GM18520 (cell line): ENCODE data around the gene ADAM10.

ENCODE experiments used
- ATAC-seq: cut with Tn5 transposase; IDR thresholded peaks from one replicate; pipeline ENCODE4 v1.9.1; 2021; ENCODE audit not compliant: unreplicated experiment

Gene ADAM10

DNA sequence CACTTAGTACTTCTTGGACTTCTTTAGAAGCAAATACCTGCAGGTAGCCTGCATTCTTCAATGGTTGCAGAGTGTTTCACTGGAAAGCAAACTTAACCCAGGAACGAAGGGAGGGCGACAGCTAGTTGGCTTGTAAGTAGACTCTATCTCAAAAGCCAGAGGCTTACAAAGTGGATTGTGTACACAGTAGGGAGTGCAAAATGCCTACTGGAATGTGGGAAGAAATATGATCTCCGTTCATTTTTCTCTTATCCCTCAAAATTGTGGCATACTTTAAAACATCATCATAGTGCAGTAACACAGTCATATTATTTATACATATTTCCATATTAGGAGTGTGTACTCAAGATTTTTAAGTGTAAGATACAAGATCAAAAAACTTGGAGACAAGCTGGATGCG, 162.0 kb downstream of the ADAM10 start:
- no peak for ATAC-seq

DNA sequence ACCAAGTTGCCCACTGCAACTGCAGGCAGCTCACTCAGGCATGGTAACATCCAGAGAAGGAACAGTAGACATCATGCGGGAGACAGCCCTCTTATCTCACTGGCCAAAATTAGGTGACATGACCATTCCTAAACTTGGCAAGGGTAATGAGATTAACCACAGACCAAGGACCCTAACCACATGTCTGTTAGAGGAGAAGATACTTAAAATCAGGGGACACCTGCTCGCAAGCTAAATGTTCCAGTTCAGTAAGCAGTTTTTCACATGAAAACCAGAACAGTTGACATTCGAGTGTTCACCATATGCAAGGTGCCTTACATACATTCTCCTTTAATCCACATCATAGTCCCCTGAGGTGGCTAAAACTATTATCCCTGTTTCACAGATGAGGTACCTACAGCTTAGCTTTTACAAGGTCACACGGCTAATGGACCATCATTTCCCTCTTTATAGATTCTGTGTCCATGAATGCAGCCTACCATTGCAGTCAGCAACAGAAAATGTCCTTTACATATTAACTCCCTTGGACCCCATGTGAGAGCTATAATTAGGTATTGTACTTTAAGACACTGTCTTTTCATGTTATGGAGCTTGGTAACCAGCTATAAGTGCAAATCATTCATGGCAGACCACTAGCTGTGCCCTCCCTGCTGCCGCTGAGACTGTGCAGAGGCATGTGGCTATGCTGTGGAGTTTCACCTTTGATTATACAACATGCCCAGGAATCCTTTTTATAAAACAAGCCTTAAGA, 163.6 kb downstream of the ADAM10 start:
- no peak for ATAC-seq

DNA sequence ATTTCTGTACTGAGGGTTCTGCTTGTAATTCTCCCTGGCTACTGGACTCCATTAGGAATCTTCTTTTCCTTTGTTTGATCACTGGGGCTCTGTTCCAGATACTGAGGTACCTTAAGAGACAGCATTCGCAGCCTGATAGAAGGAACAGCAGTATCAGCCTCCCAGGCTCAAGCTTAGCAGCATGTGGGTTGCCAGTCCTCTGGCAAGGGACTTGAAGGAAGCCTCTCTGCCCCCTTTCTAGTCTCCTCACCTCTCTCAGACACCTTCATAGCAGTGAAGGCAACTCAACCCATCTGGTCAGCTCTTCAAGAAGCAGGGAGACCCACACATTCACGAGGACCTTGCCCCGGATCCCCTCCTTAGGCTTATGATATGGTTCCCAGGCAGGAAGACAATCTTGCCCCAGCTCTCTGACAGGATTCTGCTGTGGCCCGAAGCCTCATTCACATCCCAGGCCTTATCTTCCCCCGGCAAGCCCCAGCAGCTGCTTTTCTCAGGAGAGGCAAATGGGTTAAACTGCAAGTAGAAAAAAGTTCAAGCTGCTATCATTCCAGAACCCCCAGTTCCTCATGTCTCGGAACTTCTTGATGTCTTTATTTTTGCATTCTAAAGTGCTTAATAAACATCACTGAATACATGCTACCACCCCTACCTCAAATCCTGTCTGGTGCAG, 164.6 kb downstream of the ADAM10 start:
- no peak for ATAC-seq

DNA sequence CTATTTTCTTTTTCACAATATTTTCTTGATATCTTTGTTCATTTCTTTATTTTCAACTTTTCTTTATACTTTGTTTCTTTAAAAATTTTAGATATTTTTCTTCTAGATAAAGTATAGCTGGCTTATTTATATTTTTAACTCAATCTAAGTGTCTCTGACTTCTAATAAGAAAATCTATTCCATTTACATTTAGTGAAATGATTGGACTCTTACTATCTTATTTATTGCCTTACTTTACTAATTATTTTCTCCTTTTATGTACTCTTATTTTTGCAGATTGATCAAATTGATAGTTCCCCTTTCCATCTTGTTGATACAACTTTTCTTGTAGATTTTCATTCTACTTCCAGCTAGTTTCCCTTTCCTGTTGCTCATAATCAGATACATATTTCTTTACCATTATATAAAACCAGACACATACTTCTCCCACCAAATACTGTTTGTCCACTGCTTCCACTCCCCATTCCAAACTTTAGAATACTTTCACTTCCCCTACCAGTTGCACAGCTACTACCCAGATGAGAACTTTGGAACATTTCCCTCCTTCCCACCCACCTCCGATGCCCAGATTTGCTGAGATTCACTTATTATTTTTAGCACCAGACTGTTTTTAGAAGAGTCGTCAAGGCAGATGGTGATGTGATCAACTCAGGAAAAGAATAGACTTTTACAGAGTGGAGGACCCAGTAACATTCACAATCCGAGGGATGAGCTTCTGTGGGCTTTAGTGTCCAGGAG, 166.2 kb downstream of the ADAM10 start:
- no peak for ATAC-seq

DNA sequence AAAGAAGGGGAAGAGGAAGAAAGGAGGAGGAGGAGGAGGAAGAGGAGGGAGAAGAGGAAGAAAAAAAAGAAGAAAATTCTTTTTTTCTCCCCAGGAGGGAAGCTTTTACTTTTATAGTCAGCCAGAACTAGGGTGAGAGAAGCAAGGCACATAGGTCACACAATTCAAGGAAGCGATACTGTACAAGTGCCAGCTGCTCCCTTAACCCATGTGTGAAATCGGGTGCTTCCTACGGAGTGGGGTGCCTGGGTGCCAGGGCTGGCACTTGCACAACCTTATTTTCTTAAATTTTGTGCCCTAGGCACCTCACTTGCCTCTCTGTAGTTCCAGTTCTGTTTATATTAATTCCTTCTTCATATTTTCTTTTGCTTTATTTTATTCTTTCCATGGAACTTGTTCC, 167.3 kb downstream of the ADAM10 start:
- no peak for ATAC-seq

DNA sequence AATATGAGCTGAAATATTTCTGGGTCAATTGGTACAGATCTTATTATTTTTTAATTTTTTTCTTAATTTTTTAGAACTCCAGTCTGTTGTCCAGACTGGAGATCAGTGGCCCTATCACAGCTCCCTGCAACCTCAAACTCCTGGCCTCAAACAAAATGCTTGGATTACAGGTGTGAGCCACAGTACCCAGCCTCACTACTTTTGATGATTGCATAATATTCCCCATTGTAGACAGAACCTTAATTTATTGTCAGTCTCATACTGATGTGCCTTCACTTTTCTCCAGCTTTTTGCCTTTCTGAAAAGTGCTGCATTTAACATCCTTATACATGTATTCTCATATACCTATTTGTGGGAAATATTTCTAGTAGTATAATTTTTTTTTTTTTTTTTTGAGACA, 172.8 kb downstream of the ADAM10 start:
- ATAC-seq: no peak

DNA sequence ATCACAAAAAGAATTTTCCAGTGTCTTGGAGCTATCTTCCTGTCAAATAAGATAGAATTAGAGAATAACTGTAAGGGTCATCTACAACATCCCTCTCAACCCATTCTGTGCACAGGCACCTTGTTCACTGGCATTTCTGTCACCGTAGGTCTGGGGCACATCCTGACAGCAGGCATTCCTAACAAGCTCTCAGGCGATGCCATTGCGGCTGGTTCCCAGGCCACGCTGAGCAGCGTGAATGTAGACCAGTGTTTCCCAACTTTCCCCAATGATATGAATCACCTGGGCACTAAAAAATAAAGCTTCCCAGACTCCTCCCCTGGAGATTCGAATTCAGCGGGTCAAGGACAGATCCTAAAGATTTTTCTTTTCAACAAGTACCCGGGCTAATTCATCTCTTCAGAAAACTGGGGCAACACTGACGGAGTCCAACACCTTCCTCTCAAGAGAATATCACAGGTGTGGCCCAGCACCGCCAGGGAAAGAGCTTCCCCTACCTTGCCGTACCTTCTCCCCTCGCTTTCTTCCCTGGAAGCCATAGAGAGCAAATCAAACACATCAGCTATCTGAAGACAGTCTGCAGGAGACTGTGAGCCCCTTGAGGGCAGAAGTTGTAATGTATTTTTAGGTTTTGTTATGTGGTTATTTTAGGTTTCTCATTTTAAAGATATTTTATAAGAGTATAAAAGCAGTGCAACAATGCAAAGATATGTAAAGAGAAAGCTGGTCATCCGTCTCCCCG, 174.3 kb downstream of the ADAM10 start:
- ATAC-seq: no peak

DNA sequence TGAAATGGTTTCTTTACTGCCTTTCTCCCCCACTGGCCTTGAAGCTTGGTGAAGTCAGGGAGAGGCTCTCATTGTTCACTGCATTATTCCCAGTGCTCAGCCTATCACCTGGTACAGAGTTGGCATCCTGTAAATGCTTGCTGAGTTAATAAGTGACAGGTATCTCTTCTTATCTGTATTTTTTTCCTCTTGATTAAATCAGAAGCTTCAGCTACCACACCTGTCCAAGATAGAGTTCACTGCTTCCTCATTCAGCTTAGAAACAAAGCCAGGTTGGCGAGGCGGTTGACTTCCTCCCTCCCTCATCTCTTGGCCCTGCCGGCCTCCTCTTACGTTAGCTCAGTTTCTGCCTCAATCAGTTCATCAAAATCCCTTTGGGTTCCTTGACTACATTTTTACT, 174.9 kb downstream of the ADAM10 start:
- ATAC-seq: no peak

DNA sequence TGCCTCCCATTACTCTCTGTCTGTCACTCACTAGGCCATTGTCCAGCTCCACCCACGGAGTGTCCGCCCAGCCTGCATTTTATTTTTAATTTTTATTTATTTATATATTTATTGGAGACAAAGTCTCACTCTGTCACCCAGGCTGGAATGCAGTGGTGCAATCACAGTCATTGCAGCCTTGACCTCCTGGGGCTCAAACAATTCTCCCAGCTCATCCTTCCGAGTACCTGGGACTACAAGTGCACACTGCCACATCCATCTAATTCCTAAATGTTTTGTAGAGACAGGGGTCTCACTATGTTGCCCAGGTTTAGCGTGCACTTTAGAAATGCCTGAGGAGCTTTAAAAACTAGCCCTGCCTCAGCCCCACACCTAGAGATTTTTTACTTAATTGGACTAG, 176.2 kb downstream of the ADAM10 start:
- ATAC-seq: no peak

DNA sequence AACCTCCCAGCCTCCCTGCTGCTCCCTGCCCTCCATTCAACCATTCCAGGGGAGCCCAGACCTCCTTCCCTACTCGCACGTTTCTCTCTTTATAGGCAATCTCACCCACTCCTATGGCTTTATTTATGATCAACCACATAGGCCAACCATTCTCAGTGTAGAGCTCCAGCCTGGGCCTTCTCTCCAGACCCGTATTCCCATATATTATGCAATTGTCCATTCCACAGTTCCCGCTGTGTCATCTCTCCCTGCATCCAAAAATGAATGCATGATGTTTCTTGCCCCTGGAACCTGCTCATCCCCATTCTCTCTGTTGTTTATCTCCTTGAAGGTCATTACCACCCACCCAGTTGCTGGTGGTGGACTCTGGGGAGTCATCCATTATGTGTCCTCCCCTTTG, 177.0 kb downstream of the ADAM10 start:
- no peak for ATAC-seq

DNA sequence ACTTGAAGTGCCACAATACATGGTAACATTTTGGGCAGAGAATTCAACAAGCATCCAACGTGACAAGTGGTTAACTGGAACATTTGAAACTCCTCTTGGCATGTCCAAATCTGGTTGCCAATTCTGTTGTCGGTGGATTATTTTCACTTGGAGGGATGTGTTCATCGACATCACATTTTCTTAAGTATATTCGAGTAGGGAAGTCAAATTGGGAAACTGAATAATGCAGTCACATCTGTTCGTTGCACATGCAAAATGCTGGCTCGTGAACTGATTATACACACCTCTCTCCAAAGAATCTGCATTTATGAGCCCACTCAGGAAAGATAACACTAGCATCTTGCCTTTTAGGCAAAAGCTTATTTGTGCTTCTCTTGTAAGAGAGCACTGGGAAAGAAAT, 178.0 kb downstream of the ADAM10 start:
- no peak for ATAC-seq

DNA sequence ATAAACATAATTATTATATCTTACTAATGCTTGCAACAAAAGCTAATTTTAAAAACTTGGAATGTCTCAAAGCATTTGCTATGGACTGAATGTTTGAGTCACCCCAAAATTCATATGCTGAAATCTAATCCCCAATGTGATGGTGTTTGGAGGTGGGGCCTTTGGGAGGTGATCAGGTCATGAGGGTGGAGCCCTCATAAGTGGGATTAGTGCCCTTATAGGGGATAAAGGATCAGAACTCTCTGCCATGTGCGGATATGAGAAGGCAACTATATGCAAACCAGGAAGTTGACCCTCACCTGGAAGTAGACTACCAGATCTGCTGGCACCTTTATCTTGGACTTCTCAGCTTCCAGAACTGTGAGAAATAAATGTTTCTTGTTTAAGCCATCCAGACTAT, 180.1 kb downstream of the ADAM10 start:
- ATAC-seq: no peak

DNA sequence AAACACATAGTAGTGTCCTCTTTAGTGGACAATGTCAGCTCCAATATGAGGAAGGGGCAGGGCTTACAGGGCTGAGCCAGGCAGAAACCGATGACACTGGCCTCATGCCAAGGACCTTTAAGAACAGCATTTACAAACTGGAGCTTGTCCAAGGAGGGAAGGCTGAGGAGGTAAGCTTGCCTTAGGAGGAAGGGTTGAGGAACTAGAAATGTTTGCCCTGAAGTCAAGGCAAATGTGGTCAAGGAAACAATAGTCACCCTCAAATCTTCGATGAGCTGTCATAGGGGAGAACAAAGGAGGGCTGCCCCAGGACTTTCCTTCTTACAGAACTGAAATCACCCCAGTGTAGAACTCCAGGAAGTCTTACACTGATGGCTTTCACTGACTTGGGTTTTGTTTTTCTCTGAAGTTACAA, 181.3 kb downstream of the ADAM10 start:
- ATAC-seq: no peak

DNA sequence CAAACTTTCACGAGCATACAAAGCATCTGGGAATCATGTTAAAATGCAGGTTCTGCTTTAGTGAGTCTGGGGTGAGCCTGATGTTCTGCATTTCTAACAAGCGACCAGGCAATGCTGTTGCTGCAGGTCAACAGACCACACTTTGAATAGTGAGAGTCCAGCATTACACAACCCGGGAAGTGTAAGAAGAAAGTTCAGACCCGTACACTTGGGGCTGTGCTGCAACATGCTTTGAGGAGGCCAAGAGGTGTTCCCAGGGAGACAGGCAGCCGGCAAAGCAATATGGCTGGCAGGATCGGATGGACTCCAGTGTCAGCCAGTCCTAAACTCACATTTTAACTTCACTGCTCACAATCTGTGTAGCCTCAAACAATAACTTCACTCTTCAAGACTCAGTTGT, 183.5 kb downstream of the ADAM10 start:
- ATAC-seq: no peak

DNA sequence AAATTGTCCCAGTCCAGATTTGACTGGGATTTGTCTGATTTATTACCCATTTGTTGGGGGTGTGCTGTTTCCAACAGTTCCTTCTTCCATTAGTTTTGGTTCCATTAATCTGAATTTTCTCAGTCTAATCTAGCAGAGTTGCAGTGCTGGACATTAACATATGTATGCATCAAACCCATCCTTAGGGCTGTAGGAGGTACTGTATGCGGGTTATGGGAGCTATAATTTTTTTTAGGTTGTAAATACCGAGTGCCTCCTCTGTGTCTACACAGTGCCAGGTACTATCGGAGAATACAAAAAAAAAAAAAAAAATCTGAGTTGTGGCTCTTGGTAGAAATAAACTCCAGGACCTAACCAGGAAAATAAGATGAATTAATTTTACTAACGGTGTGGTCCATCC, 183.9 kb downstream of the ADAM10 start:
- ATAC-seq: no peak

DNA sequence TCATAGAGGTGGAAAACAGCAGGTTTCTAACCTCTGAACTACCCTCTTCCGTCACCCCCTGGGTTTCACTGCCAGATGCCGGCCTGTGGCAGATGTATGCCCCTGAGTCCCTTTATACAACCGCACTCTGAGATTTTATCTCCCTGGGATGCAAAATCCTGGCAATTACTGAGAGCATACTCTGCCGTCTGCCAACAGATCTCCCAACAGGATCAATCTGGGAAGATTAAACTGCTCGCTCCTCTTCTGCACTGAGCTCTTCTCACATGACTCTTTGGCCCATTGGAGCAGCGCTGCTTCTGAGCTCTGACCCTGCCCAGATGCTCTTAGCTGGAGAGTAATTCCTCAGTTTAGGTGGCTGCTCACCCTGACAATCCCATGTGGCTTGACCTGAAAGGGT, 184.5 kb downstream of the ADAM10 start:
- no peak for ATAC-seq

DNA sequence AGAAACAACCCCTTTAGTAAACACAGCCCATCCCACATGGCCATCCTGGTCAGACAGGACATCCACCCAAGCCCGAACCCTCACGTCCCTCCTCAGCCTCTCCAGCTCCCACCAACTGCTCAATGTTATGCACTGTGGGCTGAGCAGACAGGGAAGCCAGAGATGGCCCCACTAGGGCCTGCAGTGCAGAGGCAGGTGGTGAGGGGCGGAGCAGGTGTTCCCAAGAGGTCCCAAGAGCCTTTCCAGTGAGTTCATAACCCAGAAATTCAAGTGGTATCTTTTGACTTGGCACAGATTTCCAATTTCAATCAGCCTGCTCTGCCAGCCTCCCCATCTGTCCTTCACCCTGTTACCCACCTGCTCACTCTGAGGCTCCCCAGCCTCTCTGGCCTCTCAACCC, 187.4 kb downstream of the ADAM10 start:
- ATAC-seq: no peak

DNA sequence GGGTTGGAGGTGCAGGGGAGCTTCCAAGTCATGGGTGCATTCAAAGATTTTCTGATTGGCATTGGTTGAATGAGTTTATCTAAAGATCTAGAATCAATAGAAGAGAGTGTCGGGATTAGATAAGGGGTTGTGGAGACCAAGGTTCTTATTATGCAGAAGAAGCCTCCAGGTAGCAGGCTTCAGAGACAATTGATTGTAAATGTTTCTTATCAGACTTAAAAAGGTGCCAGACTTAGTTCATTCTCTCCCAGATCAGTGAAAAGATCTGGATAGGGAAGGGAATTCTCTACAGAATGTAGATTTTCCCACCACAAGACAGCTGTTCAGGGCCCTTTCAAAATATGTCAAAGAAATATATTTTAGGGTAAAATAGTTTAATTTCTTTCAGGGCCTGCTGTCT, 188.2 kb downstream of the ADAM10 start:
- ATAC-seq: no peak

DNA sequence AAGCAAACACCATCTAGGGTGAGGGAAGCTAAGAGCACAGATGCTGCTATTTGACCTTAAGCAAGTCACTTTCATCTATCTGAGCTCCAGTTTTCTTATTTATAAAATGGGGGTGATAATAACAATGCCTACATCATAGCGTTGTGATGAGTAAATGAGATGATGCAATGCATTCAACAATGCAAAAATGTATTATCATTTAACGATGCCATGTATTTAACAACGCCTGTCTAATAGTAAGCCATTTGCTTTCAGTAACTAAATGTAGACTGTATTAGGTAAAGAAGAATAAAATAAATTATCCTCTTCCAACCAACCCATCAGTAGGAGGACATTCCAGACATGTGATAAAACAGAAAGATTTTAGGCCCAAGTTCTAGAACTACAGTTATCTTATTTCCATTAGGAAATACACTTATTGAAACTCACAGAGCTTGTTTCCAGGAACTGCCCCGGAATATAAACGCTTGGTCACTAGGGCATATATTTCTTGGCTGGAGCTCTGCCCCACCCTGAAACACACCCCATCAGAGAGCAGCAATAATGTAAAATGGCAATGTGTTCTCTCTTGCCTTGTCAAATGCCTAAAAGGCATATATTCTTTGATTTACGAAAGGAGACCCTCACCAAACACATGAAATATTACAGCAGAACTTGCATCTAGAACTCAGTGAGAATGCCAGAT, 189.5 kb downstream of the ADAM10 start:
- ATAC-seq: no peak

DNA sequence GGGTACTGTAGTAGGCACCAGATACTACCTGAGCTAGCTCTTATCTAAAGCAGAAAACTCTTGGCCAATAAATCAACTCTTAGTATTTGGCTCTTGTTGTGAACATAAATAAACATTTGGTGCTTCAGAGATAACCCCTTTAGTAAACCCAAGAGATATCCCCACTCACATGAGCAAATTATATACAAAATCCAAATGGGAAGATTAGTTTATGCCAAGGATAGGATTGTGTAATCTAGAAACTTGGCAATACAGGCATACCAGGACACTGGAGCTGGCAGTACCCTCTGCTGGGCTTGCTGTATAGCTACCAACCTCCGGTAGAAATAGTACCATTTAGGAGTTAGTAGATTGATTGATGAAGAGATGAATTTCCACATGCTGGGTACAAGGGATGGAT, 190.7 kb downstream of the ADAM10 start:
- ATAC-seq: no peak

DNA sequence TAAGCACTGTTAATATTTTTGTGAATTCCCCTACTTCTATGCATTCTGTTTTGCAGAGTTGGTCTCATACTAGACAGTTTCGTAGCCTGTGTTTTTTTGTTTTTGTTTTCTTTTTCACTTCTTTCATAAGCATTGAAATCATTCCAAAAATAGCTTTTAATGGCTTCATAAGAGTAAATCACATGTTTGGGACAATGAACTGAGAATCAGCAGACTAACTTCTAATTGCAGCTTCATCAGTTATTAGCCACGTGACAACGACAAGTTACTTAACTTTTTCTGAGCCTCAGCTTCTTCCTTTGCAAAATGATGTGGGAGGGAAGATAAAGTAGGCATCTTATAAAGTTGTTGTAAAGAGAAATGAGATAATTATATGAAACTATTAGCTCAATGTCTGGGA, 193.0 kb downstream of the ADAM10 start:
- no peak for ATAC-seq
